A172 (cell line): ENCODE measurements around the gene AGXT2. TPM values are rescaled to one million over a fixed set of nuclear protein-coding genes. Genes with fewer than 3 reads are reported as not detected.
"Not testable (repeated sequence)": the region's sequence is repeated elsewhere in the genome, so short reads cannot be mapped to it uniquely, and the experiment has no call there.

ENCODE experiments used
- DNase-seq: peaks from one replicate; pipeline ENCODE4 v3.0.0-alpha.2; 2015; ENCODE audit warnings: low spot score
- total RNA-seq: library from RNA; depleted of rRNA; stranded (reverse); fragments of >200 nt; shearing (Covaris generic); gene quantifications from 2 replicates; pipeline ENCODE4 v1.2.3, GENCODE V29; 2014

AGXT2 gene
- total RNA-seq, 1 experiment from 2014 or later: not detected

DNA sequence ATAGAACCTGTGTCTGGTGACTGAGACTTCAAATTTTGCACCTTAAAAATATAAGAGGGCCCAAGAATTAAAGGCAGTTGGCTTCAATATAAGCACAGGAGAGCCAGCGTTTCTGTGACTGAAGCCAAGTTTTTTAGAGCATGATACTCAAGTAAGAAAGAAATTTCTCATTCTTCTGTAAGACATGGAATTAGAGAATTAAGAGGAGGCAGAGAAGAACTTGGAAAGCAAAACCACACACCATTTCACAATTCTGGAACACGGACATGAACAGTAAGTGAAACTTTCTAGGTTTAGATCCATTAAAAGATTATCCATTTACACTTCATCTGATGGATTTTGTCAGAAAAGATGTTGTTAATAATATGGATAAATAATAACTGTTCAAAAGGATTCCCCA, 8.9 kb upstream of the AGXT2 start:
- DNase-seq: no peak

- DNase-seq: no peak
These were observed 5.1 kb upstream of the AGXT2 start for GRCh38 chr5:35052838-35053237.

DNA sequence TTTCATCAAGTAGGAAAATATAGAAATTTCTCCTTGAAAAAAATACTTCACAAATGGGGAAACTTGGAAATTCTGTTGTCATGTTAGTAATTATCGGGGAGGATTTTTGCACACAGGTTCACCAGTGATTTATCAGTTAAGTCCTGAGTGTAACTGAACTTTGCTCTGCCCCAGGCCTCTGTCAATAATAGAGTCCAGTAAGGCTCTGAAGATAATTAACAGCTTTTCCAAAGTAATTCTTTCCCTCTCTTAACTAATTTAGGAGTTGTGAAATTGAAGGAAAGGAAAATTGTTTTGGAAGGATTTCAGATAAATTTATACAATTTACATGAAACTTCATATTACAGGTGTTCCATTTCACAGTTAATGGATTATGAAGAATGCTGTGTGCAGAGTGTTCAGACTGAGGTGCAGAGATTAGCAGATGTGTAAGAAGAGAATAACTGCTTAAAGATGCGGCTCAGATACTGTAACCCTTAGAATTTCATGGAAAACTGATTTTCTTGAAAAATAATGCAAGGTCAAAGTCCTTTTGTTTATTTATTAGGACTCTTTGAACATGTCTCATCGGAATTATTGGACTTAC, 2.9 kb upstream of the AGXT2 start:
- DNase-seq: no peak

GRCh38 chr5:35048910-35049309, 1.2 kb upstream of the AGXT2 start:
- no peak for DNase-seq

- peak; percentile 71 for DNase-seq
These were observed 975 bp downstream of the AGXT2 start for GRCh38 chr5:35046774-35047173.

GRCh38 chr5:35045280-35045679, 2.5 kb downstream of the AGXT2 start:
- DNase-seq: no peak

- no peak for DNase-seq
These were observed 3.1 kb downstream of the AGXT2 start for GRCh38 chr5:35044649-35045048.

GRCh38 chr5:35042781-35043180, 5.0 kb downstream of the AGXT2 start:
- DNase-seq: no peak

- no peak for DNase-seq
These were observed 6.5 kb downstream of the AGXT2 start for GRCh38 chr5:35041261-35041660.

- no peak for DNase-seq
These were observed 8.9 kb downstream of the AGXT2 start for GRCh38 chr5:35038891-35039290.

- DNase-seq: no peak
These were observed 11.2 kb downstream of the AGXT2 start for GRCh38 chr5:35036536-35036935.

- DNase-seq: not testable (repeated sequence)
These were observed 11.8 kb downstream of the AGXT2 start for GRCh38 chr5:35035929-35036328.

DNA sequence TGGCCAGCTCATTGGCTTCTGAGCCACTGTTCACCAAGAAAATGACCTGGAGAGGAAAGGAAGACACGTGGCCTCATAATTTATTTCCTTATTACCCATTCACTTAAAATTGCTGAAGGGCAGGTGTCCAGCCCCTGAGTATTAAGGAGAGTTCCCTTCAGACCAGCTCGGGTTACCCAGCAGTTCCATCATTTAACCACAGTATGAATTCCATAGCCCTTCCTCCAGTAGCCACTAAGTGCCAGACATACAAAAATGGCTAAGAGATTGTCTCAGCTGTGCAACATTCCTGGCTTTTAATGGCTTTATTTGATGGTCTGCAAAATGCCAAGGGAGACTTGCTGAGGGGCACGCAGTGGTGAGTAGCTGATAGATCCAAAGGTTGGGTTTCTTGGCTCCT, 12.5 kb downstream of the AGXT2 start:
- no peak for DNase-seq

DNA sequence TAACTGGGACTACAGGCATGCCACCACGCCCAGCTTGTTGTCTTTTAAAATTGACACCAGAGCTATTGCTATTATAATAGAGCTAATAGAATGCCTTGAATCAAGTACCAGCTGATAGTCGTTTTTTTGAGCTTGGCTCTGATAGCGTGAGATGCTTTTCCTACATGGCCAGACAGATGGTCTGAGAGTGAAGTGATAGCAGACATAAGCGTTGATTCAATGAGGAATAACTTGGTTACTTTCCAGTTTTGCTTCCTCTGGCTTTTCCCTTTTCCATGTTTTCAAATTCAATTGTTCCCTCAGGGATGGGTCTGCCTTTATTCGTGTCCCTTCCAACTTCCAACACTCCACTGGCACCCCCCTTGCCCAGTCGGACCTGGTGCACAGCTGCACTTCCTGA, 15.4 kb downstream of the AGXT2 start:
- no peak for DNase-seq

DNA sequence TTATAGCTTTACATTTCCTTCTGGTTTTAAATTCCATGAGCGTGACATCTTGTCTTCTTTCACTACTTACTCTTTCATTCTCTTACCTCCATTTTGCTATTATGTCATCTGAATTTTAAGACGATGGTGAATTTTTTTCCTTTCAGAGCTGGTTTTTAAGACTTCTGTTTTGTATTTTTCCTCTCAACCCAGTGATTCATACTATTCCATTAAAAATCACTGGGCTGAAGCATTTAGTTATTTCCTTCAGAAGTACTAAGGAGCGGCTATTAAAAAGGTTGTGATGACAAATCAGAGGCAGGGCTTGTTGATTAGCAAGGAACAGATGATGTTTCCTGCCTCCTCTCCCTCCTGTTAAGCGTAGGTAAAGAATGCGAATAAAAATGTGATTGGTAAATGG, 16.5 kb downstream of the AGXT2 start:
- peak; percentile 69 for DNase-seq

DNA sequence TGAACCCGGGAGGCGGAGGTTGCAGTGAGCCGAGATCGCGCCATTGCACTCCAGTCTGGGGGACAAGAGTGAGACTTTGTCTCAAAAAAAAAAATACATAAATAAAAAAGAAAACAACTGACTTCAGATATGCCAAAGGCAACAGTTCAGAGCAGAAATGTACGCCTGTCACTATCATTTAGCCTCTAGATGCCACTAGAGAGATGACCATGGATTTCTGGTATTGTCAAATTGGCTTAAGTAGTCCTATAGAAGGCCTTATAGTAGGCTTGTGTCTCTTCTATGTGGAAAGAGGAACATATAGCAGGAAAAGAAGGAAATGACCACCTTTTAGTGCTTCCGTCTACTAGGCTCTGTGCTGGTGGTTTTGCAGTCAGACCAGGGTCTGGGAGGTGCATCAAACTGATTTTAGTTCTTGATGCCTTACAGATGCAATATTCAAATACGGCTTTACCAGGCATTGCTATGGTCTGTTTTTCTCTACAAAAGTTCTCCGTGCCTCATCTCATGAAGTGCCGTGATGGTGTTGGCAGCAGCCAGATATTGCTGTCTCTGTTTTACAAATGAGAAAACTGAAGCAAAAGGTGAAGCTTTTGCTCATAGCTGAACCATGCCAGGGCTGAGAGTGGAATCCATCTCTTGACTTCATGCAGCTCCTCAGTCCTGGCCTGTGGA, 17.2 kb downstream of the AGXT2 start:
- no peak for DNase-seq

GRCh38 chr5:35029333-35029732, 18.4 kb downstream of the AGXT2 start:
- peak; percentile 73 for DNase-seq

GRCh38 chr5:35026941-35027340, 20.8 kb downstream of the AGXT2 start:
- DNase-seq: no peak

DNA sequence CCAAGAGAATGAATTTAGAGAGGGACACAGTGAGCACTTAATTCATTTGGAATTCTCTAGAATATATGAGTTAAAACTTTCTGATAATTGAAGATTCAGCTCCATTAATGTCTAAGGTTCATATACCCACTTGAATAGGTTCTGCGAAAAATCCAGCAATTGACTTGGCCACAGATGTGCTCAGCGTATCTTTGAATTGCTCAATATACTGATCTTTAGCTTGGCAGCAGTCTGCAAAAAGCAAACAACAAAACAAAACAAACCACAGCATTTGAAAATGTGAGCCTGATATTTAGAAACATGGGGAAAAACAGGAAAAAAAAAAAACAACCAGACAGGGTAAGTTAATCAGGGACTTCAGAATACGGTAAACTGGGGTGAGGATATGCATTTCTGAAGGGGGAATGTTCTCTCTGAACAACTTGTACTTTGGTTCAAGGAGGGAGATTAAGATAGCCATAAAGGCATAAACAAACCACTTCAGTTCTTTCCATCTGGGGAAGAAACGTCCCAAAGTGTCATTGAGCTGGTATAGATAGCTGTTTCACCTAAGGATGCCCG, 21.4 kb downstream of the AGXT2 start:
- DNase-seq: no peak

- no peak for DNase-seq
These were observed 22.7 kb downstream of the AGXT2 start for GRCh38 chr5:35024911-35025510.

GRCh38 chr5:35023391-35024178, 24.2 kb downstream of the AGXT2 start:
- no peak for DNase-seq
